PFSK-1 (cell line): ENCODE data around the gene EIF4E1B. TPM values are rescaled to one million over a fixed set of nuclear protein-coding genes. Genes with fewer than 3 reads are reported as not detected.

ENCODE experiments used
- FOXP2 ChIP-seq: optimal IDR thresholded peaks from 2 replicates; pipeline ENCODE3; 2011; ENCODE audit warnings: borderline replicate concordance, control low read depth, inconsistent platforms; ENCODE audit not compliant: insufficient read depth; ENCODE audit errors: extremely low read length, extremely low read depth
- POLR2AphosphoS5 ChIP-seq: IDR thresholded peaks from 2 replicates; pipeline ENCODE4 v1.6.1; 2012; ENCODE audit warnings: low read depth, mild to moderate bottlenecking, control low read depth, low read length, moderate library complexity
- SIN3A ChIP-seq: IDR thresholded peaks from 2 replicates; pipeline ENCODE4 v1.6.1; 2012; ENCODE audit warnings: mild to moderate bottlenecking, low read length, moderate library complexity, borderline replicate concordance; ENCODE audit not compliant: insufficient read depth
- TAF1 ChIP-seq: IDR thresholded peaks from 2 replicates; pipeline ENCODE4 v1.6.1; 2012; ENCODE audit warnings: low read length, control low read depth, borderline replicate concordance; ENCODE audit not compliant: insufficient read depth
- polyA plus RNA-seq: library from polyadenylated mRNA; unstranded; fragments of >200 nt; gene quantifications from one replicate; pipeline ENCODE4 v1.2.1, GENCODE V29; 2012; ENCODE audit warnings: low read depth, missing spikeins; ENCODE audit not compliant: insufficient read length
- TF ChIP-seq, protein P1 (sequence below), 2 experiments: IDR thresholded peaks; 2 replicates each; pipeline versions ENCODE4 v1.6.1 to v1.8.0; 2011 to 2012; ENCODE audit warnings: low read depth in 2 of 2, low read length in 2 of 2, control low read depth in 1 of 2, inconsistent platforms in 1 of 2, mild to moderate bottlenecking in 1 of 2, moderate library complexity in 1 of 2; ENCODE audit not compliant: insufficient read depth in 1 of 2

Gene EIF4E1B, protein sequence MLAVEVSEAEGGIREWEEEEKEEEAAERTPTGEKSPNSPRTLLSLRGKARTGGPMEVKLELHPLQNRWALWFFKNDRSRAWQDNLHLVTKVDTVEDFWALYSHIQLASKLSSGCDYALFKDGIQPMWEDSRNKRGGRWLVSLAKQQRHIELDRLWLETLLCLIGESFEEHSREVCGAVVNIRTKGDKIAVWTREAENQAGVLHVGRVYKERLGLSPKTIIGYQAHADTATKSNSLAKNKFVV
- polyA plus RNA-seq: not detected

DNA sequence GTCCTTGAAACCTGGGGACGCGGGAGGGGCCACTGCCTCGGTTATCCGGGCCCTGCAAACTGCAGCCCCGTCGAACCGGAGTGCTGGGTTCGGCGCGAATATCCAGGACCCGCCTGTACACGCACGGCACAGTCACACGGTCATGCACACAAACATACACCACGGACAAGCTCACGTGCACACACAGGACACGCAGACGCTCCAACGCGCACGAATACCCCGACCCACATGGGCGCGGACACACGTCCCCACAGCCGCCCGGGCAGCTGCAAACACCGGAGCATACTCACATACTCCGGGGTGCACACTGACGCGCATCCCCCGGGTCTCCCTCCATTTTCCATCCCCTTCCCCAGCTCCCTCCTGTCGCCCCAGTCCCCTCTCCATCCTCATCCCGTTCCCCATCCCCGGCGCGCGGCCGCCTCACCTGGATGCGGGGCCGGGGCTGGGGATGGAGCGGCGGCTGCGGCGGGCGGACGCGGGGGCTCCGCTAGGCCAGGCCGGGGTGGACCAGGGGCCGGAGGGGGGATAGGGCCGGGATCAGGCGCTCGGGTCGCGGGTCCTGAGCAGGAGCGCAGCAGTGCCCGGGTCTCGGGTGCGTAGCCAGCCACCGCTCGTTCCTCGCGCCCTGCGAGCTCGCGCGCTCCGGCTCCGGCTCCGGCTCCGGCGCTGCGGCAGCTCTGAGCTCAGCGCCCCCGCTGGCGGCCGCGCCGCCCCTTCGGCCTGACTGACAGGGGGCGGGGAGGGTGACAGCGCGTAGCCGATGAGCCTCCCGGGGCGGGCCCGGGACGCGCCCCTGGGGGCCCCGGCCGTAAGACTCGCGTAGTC lies at the start of gene EIF4E1B, which contains the start of gene SNCB:
Gene EIF4E1B, plus strand, starts transcription at position 823 of the 828 bp plus-strand sequence. CDS start 12,113 bp downstream, outside the sequence.
Gene SNCB, minus strand, starts transcription at position 682 of the 828 bp plus-strand sequence. CDS start 880 bp downstream, outside the sequence.
- TF ChIP-seq SIN3A (no peak), TAF1 (no peak), POLR2AphosphoS5 (no peak), FOXP2 (no peak)
- TF ChIP-seq, protein P1, sequence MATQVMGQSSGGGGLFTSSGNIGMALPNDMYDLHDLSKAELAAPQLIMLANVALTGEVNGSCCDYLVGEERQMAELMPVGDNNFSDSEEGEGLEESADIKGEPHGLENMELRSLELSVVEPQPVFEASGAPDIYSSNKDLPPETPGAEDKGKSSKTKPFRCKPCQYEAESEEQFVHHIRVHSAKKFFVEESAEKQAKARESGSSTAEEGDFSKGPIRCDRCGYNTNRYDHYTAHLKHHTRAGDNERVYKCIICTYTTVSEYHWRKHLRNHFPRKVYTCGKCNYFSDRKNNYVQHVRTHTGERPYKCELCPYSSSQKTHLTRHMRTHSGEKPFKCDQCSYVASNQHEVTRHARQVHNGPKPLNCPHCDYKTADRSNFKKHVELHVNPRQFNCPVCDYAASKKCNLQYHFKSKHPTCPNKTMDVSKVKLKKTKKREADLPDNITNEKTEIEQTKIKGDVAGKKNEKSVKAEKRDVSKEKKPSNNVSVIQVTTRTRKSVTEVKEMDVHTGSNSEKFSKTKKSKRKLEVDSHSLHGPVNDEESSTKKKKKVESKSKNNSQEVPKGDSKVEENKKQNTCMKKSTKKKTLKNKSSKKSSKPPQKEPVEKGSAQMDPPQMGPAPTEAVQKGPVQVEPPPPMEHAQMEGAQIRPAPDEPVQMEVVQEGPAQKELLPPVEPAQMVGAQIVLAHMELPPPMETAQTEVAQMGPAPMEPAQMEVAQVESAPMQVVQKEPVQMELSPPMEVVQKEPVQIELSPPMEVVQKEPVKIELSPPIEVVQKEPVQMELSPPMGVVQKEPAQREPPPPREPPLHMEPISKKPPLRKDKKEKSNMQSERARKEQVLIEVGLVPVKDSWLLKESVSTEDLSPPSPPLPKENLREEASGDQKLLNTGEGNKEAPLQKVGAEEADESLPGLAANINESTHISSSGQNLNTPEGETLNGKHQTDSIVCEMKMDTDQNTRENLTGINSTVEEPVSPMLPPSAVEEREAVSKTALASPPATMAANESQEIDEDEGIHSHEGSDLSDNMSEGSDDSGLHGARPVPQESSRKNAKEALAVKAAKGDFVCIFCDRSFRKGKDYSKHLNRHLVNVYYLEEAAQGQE (IDR thresholded peaks at IDR 0.05; ENCODE audit: insufficient read depth in 1 of 2, low read depth in 2 of 2, low read length in 2 of 2): no peak

DNA sequence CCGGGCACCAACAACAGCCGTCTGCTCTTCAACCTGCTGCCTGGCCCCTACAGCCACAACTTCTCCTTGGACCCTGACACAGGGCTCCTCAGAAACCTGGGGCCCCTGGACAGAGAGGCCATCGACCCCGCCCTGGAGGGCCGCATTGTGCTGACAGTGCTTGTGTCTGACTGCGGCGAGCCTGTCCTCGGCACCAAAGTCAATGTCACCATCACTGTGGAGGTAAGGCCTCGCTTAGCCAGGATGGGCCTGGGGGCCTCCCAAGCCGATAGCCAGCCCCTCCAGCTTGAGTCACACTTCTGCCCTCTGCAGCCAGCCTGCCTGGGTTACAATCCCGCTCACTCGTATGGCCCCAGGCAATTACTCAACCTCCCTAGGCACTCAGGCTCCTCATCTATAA lies 49.1 kb upstream of the EIF4E1B start:
- TF ChIP-seq FOXP2 (no peak), POLR2AphosphoS5 (no peak), SIN3A (no peak), TAF1 (no peak)
- TF ChIP-seq, protein P1 (IDR thresholded peaks at IDR 0.05; ENCODE audit: insufficient read depth in 1 of 2, low read depth in 2 of 2, low read length in 2 of 2): no peak

DNA sequence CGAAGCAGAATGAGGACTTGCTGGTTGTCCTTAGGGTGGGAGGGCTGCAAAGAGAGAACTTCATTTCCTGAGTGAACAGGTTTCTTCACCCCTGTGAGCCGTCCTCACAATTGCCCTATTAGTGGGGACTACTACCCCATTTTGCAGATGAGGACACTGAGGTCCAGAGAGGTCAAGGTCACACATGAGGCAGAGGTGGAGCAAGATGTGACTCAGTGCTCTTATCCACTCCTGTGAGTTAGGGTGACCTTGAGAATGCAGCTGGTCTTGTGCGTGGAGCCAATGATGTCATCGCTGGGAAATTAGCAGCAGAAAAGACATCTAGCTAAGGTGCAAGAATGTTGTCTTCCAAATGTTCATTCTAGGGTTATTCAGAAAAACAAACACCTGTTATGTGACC lies 47.4 kb upstream of the EIF4E1B start:
- TF ChIP-seq TAF1 (no peak), POLR2AphosphoS5 (no peak), FOXP2 (no peak), SIN3A (no peak)
- TF ChIP-seq, protein P1 (IDR thresholded peaks at IDR 0.05; ENCODE audit: insufficient read depth in 1 of 2, low read depth in 2 of 2, low read length in 2 of 2): no peak

DNA sequence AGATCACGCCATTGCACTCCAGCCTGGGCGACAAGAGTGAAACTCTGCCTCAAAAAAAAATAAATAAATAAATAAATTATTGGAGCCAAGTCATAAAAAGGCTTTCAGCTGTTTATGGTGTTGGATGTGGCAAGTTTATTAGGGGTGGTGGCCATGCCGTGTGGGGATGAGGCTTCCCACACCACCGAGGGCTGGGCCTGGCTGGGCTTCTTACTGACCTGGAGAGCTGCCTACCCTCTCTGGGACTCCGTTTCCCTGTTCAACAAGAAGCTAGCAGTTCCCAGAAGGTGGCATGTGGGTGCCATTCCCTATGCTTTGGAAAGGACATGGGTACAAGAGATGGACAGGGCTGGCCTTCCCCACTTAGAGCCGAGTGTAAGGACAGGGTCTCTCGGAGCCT lies 43.1 kb upstream of the EIF4E1B start:
- no peak for TF ChIP-seq FOXP2
- TF ChIP-seq, protein P1 (IDR thresholded peaks at IDR 0.05; ENCODE audit: insufficient read depth in 1 of 2, low read depth in 2 of 2, low read length in 2 of 2): no peak
- TF ChIP-seq SIN3A: no peak

GRCh38 chr5:176588297-176588696 lies 42.2 kb upstream of the EIF4E1B start:
- TF ChIP-seq POLR2AphosphoS5 (no peak), FOXP2 (no peak), SIN3A (no peak), TAF1 (no peak)
- TF ChIP-seq, protein P1 (IDR thresholded peaks at IDR 0.05; ENCODE audit: insufficient read depth in 1 of 2, low read depth in 2 of 2, low read length in 2 of 2): no peak
